GM12892 (cell line): ENCODE measurements around the gene STPG3.

ENCODE experiments used
- DNase-seq: peaks from one replicate; pipeline ENCODE4 v3.0.0; 2011; ENCODE audit not compliant: insufficient read length
- FAIRE-seq: peaks from 2 replicates; lab custom pipeline; 2011; peaks lifted over from hg19 to GRCh38; lab: Jason Lieb, UNC
- POLR2A ChIP-seq: IDR thresholded peaks from 2 replicates; pipeline ENCODE4 v1.6.1; 2011; ENCODE audit warnings: low read depth, low read length, control low read depth
- POLR2AphosphoS5 ChIP-seq: IDR thresholded peaks from 2 replicates; pipeline ENCODE4 v1.6.1; 2011; ENCODE audit warnings: low read depth, low read length, control low read depth
- TAF1 ChIP-seq: IDR thresholded peaks from 2 replicates; pipeline ENCODE4 v1.6.1; 2011; ENCODE audit warnings: low read depth, mild to moderate bottlenecking, control low read depth, low read length, borderline replicate concordance

The STPG3 gene

DNA sequence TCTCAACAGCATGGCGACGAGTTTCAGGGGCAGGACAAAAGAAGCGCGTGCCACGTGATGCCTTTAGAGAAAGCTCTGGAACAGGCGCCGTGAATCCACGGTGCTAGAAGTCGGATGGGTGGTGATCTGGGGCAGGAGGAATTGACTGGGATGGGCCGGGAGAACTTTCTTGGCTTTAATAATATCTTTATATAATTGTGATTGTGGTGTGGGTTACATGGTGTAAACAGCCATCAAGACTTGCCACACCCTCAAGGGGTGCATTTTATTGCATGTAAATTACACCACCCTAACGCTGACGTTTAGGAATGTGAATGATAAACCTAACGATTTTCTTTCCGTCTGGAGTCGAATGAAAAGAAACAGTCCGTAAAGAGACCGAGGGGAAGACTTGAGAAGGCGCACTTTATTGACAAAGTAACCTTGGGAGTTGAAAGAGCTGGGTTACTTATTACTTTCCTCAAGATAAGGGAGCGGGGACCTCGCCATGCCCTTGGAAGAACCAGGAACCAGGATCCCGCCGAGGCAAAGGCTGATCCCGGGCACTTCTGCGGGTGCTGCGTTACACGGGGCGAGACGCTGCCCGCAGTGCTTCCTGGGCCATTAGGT is 42.5 kb downstream of the STPG3 start:
- FAIRE-seq = no peak
- DNase-seq = no peak
- TF ChIP-seq POLR2A = no peak
- TF ChIP-seq TAF1 = no peak
- no peak for TF ChIP-seq POLR2AphosphoS5

DNA sequence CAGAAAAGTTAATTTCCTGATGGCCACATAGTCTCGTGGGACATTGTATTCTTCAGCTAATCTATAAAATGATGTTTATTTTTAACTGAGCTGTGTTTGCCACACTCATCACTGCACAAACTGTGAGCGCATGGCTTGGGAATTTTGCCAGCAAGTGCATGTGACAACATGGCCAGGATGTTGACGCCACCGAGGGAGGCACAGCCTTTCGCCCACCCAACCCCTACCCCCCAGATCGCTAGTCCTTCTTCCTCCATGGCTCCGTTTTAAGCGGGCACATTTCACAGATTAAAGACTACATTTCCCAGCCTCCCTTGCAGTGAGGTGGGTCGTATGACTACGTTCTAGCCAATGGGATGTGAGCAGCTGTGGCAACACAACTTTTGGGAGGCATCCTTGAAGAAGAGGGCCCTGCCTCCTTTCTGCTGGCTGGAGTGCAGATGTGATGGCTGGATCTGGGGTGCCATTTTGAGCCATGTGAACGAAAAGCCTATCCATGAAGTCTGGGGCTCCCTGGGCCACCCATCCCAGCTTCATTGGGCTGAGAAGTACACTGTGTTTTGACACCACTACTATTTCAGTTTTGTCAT is 43.1 kb downstream of the STPG3 start:
- FAIRE-seq = no peak

DNA sequence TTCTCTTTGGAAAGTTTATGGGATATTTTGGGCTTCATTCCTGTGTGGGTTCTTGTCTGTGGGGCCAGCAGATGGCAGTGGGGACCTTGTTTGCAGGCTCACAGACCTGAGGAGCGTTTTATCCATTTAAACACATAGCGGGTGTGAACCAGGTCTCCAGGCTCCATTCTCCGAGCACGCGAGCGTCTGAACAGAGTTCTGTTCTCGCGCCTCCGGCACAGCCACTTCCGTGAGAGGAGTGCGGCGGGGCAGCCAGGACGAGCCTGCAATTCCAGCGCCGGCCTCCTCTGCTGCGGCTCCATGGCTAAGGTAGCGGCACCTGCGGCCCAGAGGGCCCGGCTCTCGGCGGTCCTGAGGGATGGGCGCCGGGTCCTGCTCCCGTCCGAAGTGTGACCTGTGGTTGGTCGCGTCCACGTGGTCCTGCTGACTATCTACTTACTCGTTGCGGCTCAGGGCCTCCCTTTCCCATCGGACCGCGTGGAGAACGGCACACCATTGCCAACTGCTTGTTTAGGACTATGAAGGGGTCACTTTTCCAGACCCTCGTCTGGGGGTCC is 43.7 kb downstream of the STPG3 start:
- FAIRE-seq (no peak), DNase-seq (no peak)
- TF ChIP-seq POLR2AphosphoS5 (no peak), TAF1 (no peak), POLR2A (no peak)

More for the DNA sequence above, 43.1 kb downstream of the STPG3 start:
- DNase-seq = no peak
- TF ChIP-seq POLR2A = no peak
- TF ChIP-seq POLR2AphosphoS5 = no peak
- TF ChIP-seq TAF1 = no peak

DNA sequence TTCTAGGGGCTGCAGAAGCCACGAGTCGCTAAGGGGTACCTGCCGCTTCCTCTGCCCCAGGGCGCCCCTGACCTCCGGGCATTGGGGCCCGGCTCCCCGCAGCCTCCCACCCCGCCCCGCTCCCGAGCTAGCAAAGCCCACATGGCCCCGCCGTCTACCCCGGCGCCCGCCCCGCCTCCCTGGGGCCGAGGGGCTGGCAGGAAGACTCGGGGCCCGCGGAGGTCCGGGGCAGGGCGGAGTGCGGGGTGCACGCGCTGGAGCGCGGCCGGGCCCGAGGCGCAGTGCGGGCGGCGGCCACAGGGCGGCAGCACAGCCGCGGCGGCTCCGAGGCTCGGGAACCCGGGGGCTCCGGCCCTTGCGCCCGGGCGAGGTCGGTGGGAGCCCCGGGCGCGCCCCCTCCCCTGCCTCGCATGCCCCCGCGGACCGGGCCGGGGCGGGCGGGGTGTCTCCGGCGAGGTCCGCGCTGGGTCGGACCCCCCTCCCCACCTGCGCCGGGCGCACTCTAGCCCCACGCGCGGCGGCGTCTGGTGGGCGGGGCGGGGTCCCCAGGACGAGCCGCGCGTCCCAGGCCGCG is 44.2 kb downstream of the STPG3 start:
- FAIRE-seq (no peak), DNase-seq (peak; percentile 95)

DNA sequence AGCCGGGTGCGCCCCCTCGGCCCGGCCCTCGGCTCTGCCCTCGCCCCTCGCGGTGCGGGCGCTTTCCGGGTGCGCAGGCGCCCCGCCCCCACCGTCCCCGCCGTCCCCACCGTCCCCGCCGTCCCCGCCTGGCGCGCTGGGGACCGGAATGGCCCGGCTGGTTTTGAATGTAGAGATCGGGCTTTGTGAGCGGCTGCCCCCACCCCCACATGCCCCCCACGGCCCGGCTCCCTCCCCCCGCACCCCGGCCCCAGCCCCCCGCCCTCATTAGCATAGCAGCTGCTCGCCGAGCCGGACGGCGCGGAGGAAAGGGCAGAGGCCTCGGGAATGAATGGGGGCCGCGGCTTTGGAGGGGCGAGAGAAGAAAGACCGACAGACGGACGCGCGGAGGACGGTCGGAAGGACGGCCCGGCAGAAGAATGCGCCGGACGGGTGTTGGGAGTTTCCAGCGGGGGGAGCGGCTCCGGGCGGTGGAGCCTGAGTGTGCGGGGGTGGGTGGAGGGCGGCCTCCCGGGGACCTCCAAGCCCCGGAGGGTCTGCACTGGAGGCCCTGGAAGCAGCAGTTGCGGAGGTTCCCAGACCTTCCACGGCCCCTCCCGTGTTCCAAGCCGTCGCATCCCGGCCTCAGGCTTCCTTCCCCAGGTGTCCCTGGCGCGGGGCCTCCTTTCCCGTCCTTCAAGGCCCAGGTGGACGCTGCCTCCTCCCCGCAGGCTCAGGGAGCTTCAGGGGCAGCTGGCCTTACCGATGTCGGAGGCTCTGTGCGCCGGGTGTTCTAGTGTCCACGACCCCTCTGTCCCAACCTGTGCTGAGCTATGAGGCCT is 45.0 kb downstream of the STPG3 start:
- DNase-seq (no peak), FAIRE-seq (no peak)
- no peak for TF ChIP-seq TAF1
- TF ChIP-seq POLR2AphosphoS5 = no peak
- TF ChIP-seq POLR2A = no peak

More for the DNA sequence above, 44.2 kb downstream of the STPG3 start:
- TF ChIP-seq POLR2AphosphoS5 = no peak
- no peak for TF ChIP-seq POLR2A

DNA sequence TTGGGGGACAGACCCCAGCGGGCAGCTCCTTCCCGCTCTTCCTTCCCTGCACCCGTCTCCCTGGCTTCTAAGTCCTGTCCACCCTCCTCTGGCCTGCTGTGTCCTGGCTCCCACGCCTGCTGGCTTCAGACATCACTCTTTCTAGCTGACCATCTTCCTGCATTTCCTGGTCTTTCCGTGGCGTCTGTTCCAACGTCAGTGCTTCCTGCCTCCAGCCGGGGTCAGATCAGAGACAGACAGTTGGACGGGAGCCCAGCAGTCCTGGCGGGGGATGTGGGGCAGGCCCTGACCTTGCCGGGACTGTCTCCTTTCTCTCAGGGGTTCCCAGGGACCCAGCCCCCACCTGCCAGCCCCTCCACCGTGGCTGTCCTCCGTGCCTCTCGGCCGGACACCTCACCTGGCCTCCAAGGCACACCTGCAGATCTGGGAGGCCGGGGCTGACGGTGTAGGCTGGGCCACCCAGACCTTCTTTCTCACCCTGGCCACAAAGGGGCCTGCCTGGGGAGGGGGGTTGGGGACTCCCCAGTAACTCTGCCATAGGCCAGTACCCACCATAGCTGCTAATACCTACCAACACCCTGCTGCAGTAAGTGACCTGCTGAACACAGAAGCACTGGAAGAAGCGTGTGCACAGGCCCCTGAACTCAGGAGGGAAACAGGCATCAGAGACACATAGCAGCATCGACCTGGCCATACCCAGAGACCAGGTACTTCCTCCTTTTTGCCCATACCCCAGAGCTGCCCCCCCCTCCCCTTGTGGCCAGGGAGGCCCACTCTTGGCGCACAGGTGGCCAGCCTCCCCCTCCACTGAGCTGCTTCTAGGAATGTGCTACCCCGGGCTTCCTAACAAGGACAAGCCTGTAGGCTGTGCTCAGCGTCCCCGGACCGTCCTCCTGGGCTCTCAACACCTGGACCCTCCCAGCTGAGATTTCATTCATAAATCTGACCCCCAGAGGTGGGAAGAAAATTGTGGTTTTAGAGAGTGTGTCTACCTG is 45.9 kb downstream of the STPG3 start:
- no peak for FAIRE-seq
- no peak for DNase-seq
- no peak for TF ChIP-seq POLR2AphosphoS5
- TF ChIP-seq TAF1 = no peak
- TF ChIP-seq POLR2A = no peak

DNA sequence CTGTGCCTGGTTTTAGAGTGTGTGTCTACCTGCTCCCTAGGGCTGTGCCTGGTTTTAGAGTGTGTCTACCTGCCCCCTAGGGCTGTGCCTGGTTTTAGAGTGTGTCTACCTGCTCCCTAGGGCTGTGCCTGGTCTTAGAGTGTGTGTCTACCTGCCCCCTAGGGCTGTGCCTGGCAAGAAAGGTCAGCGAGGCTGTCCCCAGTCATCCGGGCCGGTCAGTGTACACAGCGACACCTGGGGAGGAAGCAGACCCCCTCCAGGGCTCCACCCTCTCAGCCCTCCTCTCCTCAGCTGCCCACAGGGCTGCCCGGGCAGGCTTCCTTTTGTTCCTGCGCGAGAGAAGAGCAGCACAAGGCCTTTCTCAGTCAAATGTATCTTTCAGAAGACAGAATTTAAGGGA is 46.9 kb downstream of the STPG3 start:
- TF ChIP-seq POLR2AphosphoS5 = no peak
- no peak for TF ChIP-seq POLR2A
- TF ChIP-seq TAF1 = no peak
- FAIRE-seq (no peak), DNase-seq (no peak)

DNA sequence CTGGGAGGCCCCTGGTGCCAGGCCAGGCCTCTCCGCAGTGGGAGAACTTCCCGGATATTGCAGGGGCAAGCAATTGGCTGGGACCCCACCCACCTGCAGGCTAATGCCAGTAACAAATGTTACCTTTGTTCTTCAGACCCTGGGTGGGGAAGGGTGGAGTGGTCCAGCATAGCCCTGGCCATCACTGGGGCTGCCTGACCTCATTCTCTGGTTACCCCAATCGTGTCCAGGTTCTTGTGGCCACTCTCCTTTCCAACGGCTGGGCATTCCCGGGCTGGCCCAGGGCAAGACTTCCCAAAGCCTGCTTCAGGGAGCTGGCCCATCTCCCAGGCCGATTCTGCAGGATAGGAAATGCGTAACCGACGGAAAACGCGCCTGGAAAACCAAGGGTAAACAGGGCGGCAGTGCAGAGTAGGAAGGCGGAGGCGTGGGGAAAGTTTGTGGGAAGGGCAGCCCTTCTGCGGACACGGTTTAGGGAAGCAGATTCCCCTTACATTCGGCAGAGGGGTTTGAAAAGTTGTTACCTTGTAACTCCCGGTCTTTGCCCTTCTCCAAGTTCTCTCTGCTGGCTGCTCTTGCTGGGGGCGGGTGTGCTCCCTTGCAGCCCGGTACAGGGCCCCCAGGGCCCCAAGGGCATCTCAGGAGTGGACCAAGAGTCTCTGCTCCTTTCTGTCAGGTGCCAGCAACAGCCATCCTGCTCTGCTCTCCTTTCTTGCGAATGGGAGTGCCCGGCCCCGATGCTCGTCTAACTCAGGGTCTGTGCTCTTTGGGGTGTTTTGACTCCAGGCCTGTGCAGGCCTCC is 47.5 kb downstream of the STPG3 start:
- no peak for TF ChIP-seq POLR2AphosphoS5
- no peak for TF ChIP-seq TAF1
- TF ChIP-seq POLR2A = no peak
- FAIRE-seq = peak; percentile 14
- no peak for DNase-seq

DNA sequence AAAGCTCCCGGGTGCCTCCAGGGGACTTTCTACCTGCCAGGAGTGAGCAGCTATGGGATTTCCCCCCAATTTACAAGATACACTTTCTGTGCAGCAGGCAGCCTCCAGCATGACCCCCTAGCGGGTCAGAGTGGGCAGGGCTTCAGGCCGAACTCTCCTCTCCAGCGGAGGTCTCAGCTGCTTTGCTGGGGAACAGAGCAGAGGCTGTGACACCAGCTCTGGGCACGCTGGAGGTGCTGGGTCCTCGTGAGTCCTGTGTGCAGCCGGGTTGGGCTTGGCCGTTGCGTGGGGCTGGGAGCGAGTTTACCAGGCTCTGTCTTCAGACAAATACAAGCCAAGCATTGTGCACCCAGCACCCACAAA is 48.1 kb downstream of the STPG3 start:
- TF ChIP-seq TAF1 (no peak), POLR2AphosphoS5 (no peak)
- FAIRE-seq (no peak), DNase-seq (no peak)

DNA sequence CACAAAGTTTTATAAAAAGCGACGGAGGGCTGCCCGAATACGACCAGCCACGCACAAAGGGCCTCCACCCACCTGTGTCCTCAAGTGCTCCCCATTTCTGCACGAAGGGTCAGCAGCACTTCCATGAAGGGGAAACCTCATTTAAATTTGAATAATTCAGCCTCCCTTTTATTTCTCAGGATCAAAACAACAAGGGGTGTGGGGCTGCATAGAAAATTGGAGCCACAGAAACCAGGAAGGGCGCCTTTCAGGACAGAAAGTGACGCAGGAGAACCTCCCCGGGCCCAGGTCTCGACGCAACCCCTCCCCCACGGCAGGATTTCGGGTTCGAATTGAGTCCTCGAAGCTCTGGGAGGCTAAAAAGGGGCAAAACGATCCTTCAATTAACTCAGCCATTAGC is 48.9 kb downstream of the STPG3 start:
- TF ChIP-seq TAF1 (no peak), POLR2AphosphoS5 (no peak), POLR2A (no peak)
- no peak for FAIRE-seq
- DNase-seq = no peak
